Tibial artery (tissue), 4 donors: ENCODE results near the gene TMCC2.

Experiments used
- DNase-seq, 2 donors: peaks; one replicate each; pipeline ENCODE4 v3.0.0-alpha.2; 2019
- H3K27ac ChIP-seq, 2 donors: fragments of 200-600 bp; sonication (generic) in 1 of 2; 1 replicate in 1 of 2; 2 replicates in 1 of 2; pipeline ENCODE4 v1.5.1; 2018 to 2019; ENCODE audit warnings: mild to moderate bottlenecking in 1 of 2
- H3K27me3 ChIP-seq, 2 donors: fragments of 200-600 bp; sonication (generic) in 1 of 2; one replicate each; pipeline versions ENCODE4 v1.5.1 to v1.6.0; 2016 to 2019
- H3K36me3 ChIP-seq, 3 donors: fragments of 200-600 bp; sonication (generic) in 2 of 3; one replicate each; pipeline ENCODE4 v1.5.1; 2016 to 2019; ENCODE audit warnings: mild to moderate bottlenecking in 2 of 3
- H3K4me1 ChIP-seq, 4 donors: fragments of 200-600 bp; sonication (generic) in 2 of 4; 1 replicate in 3 of 4; 2 replicates in 1 of 4; pipeline ENCODE4 v1.5.1; 2016 to 2019
- H3K4me3 ChIP-seq, 2 donors: fragments of 200-600 bp; sonication (generic) in 1 of 2; 1 replicate in 1 of 2; 2 replicates in 1 of 2; pipeline ENCODE4 v1.5.1; 2018 to 2019; ENCODE audit warnings: mild to moderate bottlenecking in 2 of 2
- H3K9me3 ChIP-seq, 3 donors: fragments of 200-600 bp; sonication (generic) in 1 of 3; one replicate each; pipeline ENCODE4 v1.5.1; 2016 to 2019
- intact Hi-C: fragments of 100-400 bp; cut with DNase I; formaldehyde crosslinking; loops from one replicate; pipeline ENCODE4 v1.15.0; 2023; ENCODE audit warnings: low total_unique reads
- TF ChIP-seq, protein P1 (sequence below), 2 experiments: fragments of 200-600 bp in 1 of 2; fragments of 450-650 bp in 1 of 2; IDR thresholded peaks; one replicate each; pipeline ENCODE4 v1.5.1; 2017 to 2019; ENCODE audit warnings: antibody characterized with exemption in 2 of 2, mild to moderate bottlenecking in 1 of 2, moderate library complexity in 1 of 2

The TMCC2 gene

DNA sequence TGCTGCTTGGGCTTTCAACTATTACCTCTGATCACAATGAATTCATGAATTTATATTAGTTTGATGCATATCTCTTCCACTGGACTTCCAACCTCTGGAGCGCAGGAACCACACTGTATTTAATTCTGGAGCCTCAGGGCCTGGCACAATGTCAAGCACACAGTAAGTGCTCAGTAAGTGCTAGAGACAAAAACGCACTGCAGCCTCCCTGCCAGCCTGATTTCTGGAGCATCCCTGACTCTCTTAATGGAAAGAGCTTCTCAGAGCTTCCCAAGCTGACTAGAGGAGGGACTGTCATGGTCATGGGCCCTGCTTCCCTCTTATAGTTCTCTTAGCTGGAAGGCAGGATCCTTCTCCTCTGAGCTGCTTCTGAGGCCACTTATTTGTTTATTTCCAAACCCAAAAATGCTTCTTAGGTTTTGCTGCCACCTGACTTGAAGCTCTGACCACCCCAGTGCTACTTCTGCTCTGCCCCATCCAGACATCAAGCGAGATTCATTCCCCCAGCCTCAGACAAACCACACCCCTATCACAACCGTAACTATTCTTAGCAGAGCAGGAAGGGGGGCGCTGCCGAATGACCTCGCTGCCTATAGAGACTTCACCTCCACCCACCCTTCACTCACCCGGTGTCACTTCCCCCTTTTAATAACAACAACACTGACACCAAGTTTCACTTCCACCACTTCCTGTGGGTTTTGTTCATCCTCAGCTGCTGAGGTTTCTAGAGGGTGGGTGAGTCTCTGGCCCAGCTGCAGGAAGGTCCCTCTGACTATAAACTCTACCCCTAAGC, 60.2 kb downstream of the TMCC2 start:
- peaks cover 0 to 14% (median 6%) of the 10 kb centered on the region in 4 donors for H3K4me1 ChIP-seq
- no peak overlapping the region for H3K27ac ChIP-seq
- peak; percentile 42 to 74 for DNase-seq
- no peak overlapping the region for H3K4me3 ChIP-seq
- no peaks in the 10 kb centered on the region for H3K36me3 ChIP-seq
- H3K9me3 ChIP-seq = no peaks in the 10 kb centered on the region
- no peaks in the 10 kb centered on the region for H3K27me3 ChIP-seq
- intact Hi-C loops = no loop called here
- TF ChIP-seq, protein P1, sequence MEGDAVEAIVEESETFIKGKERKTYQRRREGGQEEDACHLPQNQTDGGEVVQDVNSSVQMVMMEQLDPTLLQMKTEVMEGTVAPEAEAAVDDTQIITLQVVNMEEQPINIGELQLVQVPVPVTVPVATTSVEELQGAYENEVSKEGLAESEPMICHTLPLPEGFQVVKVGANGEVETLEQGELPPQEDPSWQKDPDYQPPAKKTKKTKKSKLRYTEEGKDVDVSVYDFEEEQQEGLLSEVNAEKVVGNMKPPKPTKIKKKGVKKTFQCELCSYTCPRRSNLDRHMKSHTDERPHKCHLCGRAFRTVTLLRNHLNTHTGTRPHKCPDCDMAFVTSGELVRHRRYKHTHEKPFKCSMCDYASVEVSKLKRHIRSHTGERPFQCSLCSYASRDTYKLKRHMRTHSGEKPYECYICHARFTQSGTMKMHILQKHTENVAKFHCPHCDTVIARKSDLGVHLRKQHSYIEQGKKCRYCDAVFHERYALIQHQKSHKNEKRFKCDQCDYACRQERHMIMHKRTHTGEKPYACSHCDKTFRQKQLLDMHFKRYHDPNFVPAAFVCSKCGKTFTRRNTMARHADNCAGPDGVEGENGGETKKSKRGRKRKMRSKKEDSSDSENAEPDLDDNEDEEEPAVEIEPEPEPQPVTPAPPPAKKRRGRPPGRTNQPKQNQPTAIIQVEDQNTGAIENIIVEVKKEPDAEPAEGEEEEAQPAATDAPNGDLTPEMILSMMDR (IDR thresholded peaks at IDR 0.05) = no peak

DNA sequence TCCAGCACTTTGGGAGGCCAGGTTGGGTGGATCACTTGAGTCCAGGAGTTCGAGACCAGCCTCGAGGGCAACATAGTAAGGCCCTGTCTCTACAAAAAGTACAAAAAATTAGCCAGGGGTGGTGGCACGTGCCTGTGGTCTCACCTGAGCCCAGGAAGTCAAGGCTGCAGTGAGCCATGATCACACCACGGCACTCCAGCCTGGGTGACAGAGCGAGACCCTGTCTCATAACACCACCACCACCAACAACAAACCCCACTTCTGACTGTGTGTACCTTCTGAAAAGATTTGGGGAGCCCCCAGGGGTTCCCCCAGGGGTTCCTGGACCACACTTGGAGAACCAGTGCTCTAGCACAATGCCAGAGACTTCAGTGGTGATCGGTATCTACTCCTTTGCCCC, 63.9 kb downstream of the TMCC2 start:
- peaks cover 0 to 15% (median 8%) of the 10 kb centered on the region in 4 donors for H3K4me1 ChIP-seq
- no peaks in the 10 kb centered on the region for H3K9me3 ChIP-seq
- intact Hi-C loops = no loop called here
- TF ChIP-seq, protein P1 (IDR thresholded peaks at IDR 0.05) = no peak
- DNase-seq = no peak
- H3K4me3 ChIP-seq = no peak overlapping the region
- H3K36me3 ChIP-seq = no peaks in the 10 kb centered on the region
- H3K27ac ChIP-seq = no peak overlapping the region
- no peaks in the 10 kb centered on the region for H3K27me3 ChIP-seq

DNA sequence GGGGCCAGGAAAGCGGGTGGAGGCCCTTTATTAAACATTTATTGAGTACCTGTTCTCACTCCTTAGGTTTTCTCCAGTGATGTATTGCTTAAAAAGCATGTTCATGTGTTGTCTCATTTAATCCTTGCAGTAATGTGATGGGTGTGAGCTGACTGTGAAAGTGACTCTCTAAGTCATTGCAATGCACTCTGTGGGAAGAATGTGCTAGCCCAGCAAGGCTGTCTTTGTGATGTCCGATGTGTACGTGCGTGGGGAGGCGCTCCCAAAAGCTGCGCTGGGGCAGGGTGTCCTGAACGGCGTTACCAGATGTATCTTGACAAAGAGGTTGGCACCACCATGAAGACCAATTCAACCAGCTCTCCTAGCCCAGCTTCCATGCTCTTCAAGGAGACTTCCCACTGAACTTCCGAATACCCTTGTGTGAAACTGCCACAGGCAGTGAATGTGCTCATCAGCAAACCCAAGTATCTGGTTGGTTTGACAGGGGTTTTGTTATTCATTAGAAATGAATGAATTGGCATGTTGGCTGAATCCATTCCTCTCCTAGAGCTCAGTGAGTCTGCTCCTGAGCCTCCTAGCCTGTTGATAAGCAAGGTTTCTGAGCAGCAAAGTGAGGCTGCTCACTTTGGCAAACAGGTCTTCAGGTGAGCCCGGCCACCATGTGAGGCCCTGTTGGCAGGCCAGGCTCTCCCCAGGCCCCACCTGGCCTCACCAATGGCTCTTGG, 65.8 kb downstream of the TMCC2 start:
- Histone ChIP-seq H3K27me3 (no peaks in the 10 kb centered on the region), H3K27ac (peak overlapping the region in 1 of 2 donors; percentile 8), H3K9me3 (no peaks in the 10 kb centered on the region), H3K4me3 (no peak overlapping the region), H3K4me1 (peaks cover 0 to 21% (median 9%) of the 10 kb centered on the region in 4 donors), H3K36me3 (no peaks in the 10 kb centered on the region)
- TF ChIP-seq, protein P1 (IDR thresholded peaks at IDR 0.05) = no peak
- intact Hi-C loops = no loop called here
- DNase-seq = no peak

DNA sequence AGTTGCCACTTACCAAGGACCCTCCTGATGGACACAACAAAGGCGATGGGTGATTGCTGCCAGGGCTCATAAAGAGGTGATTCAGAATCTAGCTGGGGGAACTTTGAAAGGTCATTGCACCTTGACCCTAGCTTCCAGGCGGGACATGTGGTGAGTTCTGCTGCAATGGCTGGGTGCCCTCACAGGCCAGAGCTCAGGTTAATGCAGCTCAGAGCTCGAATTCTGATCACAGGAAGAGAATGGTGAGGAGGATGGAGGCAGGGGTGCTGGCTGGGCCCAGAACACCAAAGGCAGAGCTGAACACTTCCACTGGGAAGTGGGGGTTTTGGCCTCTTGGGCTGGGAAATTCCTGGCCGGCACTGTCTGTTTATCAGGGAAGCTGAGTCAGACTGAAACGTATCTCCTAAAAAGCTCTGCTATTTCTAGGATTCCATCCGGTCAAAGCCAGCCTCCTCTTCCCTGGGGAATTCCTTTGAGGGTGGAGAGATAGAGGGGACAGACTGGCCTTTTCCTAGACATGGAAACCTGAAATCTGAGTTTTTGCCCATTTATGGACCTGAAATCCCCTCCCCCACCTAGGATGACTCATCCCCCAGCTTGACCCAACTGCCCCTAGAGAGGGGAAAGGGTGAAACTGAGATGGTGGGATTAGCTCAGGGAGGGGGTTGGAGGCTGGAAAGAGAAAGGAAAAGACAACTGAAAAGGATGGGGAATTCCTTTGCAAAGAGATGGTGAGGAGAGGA, 66.6 kb downstream of the TMCC2 start:
- Histone ChIP-seq H3K9me3 (no peaks in the 10 kb centered on the region), H3K4me1 (peaks cover 0 to 26% (median 9%) of the 10 kb centered on the region in 4 donors), H3K36me3 (no peaks in the 10 kb centered on the region), H3K4me3 (no peak overlapping the region), H3K27me3 (no peaks in the 10 kb centered on the region), H3K27ac (peak overlapping the region; percentile 8 to 35)
- intact Hi-C loops = no loop called here
- TF ChIP-seq, protein P1 (IDR thresholded peaks at IDR 0.05) = no peak
- DNase-seq = no peak

DNA sequence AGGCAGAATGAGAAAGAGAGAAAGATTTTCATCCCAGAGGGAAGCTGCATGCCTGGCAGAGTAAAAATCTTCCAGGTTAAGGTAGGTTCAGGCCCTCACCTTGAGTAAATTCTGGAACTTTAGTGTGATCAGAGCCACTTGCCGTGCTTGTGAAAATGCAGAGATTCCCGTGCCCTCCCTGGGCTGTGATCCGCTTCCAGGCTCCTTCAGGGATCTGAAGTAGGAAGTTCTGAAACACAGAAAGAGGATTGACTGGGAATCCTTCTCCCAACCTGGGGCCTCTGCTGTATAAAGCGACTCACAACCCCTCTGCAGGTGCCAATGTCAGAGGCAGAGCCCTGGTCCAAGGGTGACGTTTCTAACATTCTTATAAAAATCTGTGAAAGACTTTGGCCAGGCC, 67.2 kb downstream of the TMCC2 start:
- intact Hi-C loops = loop anchor here (5.0 kb wide), 1 partner anchor 97 kb away; no protein-coding TSS in a partner anchor
- peak overlapping the region; percentile 8 to 35 for H3K27ac ChIP-seq
- H3K27me3 ChIP-seq = no peaks in the 10 kb centered on the region
- H3K4me1 ChIP-seq = peaks cover 0 to 26% (median 9%) of the 10 kb centered on the region in 4 donors
- TF ChIP-seq, protein P1 (IDR thresholded peaks at IDR 0.05) = no peak
- no peaks in the 10 kb centered on the region for H3K9me3 ChIP-seq
- H3K4me3 ChIP-seq = no peak overlapping the region
- H3K36me3 ChIP-seq = no peaks in the 10 kb centered on the region
- DNase-seq = no peak
